Activated T-helper 1 cell treated with anti-CD3 and anti-CD28 coated beads, Interleukin-2, amount 50 U/mL, for 16 hours (primary cell): ENCODE data around the gene SVEP1.

Experiments used
- DNase-seq, 2 donors: peaks; one replicate each; pipeline ENCODE4 v3.0.0-alpha.2; 2020; ENCODE audit warnings: low read depth in 1 of 2, low spot score in 1 of 2

Gene SVEP1

GRCh38 chr9:110528645-110529044 is 50.9 kb downstream of the SVEP1 start:
- DNase-seq: no peak

GRCh38 chr9:110526426-110526825 is 53.1 kb downstream of the SVEP1 start:
- DNase-seq: no peak

GRCh38 chr9:110521206-110521605 is 58.3 kb downstream of the SVEP1 start:
- no peak for DNase-seq

DNA sequence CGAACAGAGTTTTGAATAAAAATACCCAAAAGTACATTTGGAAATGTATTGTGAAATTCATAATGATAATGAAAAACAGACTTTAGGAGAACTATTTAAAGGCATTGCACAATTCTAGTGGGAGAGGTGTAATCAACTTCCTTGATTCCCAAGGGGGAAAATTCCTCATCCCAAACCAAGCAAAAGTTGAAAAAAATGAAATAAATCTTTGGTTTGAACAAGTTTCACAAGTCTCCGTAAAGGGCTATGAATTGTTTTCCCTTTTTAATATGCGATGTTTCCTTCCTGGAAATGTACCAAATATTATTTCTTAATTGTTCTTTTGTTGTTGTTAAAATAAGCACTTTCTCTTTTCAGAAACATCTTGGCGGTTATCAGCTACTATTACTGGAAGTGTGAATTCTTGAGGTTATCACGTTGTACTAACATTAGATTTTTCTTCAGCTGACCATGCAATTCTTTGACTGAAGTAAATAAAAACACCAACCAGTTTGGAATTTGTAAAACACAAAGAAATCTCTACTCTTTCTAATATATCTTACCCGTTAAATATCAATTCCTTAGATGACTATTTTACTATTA is 59.3 kb downstream of the SVEP1 start:
- DNase-seq: no peak

DNA sequence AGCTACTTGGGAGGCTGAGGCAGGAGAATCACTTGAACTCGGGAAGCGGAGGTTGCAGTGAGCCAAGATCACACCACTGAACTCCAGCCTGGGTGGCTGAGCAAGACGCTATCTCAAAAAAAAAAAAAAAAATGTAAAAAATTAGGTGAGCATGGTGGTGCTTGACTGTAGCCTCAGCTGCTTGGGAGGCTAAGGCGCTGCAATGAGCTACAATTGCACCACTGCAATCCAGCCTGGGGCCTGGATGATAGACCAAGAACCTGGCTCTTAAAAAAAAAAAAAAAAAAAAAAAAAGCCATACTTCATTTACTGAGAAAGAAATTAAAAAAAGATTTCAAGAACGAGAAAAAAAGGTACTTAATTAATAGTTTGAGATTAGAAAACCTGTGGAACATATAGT is 62.1 kb downstream of the SVEP1 start:
- no peak for DNase-seq

DNA sequence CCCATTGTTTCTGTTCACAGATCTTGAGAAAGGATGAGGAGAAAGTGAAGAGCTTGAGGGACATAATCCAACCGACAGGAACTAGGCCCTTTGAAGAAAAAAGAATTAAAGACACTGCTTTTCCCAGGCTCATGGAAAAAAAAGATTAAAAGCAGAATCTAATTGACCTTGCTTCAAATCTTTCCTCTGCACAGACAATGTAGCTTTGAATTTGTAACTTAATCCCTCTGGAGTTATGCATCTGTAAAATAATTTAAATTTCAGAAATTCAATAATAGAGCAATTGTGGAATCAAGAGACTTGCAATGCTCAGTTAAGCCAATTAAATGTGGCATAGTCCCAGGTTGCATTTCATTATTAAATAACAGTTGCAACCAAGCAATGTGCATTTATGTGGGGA is 64.6 kb downstream of the SVEP1 start:
- no peak for DNase-seq

- DNase-seq: no peak
These were observed 66.7 kb downstream of the SVEP1 start for GRCh38 chr9:110512817-110513216.

DNA sequence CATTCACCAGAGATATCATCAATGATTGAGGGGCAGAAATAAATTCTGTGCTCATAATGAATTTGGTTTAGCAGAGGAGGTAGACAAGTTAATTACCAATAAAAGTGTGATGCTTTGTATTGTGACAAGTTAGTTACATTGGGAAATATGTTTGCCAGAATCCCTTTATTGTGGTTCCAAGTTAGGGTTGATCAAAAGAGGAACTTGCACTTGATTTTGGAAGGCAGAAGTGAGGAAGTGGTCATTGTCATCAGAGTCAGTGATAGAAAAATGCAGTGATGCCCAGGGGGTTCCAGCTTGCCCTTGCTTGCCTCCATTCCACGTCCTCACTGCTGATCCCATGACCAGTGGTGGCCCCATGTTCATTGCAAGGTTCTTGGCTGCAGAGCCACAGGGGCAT is 69.7 kb downstream of the SVEP1 start:
- DNase-seq: no peak

- DNase-seq: no peak
These were observed 76.7 kb downstream of the SVEP1 start for GRCh38 chr9:110502842-110503241.

DNA sequence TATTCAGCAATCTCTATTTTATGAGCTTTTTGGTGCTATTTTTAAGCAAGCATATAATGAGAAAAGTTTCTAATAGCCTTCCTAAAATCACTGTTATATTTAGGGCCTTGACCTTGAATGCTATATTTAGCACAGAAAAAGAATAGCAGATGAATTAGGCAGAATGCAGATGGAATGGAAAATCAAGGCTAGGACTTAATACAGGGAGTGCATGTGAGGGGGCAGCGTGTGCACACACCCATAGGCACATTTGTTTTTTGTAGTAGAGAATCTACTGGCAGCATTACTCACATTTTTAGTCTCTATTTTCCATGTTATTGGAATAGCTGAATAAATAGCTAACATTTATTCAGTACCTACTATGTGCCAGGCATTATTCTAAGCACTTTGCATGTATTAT is 79.9 kb downstream of the SVEP1 start:
- DNase-seq: no peak

DNA sequence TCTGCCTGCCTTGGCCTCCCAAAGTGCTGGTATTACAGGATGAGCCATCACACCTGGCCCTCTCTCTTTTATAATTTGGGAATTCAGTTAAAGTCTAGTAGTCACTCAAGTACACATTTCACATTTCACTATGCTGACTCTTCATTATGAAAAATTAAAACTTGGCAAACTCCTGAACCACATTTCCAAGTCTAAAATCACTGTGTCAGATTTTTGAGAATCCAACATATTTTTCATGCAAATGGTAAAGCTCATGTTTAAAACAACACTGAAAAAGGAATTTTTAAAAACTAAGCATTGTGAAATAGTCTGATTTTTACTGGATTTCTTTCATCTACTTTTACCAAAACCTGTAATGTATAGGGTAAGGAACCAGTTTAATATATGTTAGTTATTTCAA is 92.3 kb downstream of the SVEP1 start:
- no peak for DNase-seq

- DNase-seq: no peak
These were observed 93.3 kb downstream of the SVEP1 start for GRCh38 chr9:110486218-110486617.

DNA sequence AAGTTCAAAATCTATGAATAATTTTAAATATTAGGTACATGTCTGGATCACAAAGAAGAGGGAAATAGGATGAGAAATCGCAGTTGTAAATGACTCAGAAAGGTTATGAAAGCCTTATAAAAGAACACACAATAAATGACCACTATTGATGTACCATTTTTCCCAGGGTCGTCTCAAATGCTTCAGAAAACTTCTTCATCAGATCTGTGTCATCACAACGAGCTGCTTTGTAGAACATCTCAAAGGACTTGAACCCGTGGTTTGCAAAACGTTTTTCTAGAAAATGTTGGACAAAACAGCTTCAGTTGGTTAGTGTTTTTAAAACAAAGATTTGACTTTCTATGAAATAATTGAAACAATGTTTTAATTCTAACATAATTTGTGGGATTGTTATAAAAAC is 100.1 kb downstream of the SVEP1 start:
- DNase-seq: no peak

DNA sequence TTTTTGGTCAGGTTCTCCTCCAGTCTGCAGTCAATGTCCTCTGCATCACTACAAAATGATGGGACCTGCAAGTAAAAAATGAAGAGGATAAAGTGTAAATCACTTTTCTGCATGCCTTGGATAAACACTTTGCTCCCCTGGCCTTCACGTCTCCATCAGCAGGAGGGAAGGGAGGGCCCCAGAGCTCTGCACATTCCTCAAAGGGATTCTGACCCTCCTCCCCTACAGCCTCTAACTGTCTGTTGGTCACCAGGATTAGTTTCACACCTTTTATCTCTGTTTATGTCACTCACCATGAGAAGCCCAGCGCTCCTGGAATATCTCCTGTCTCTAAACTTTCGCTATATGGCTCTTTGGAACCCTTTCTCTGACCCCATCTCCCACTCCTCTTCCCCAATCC is 103.3 kb downstream of the SVEP1 start:
- no peak for DNase-seq

GRCh38 chr9:110472111-110472510 is 107.4 kb downstream of the SVEP1 start:
- DNase-seq: no peak

DNA sequence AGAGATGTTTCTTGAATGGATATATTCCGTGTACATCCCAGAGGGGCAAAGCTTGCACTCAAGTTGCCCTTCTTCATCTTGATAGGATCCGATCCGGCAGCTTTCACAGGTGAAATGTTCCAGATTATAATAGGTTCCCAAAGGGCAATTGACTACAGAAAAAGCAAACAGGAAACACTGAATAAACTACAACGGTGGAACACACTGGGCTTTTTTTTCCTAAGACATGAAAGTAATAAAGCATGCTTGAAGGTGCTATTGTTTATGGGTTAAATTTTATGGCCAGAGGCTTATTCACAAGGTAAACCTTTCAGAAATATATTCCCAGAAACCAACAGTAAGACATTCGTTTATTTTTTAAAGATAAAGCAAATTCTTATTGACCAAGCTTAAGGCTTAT is 110.6 kb downstream of the SVEP1 start:
- DNase-seq: no peak

GRCh38 chr9:110465190-110465589 is 114.4 kb downstream of the SVEP1 start:
- no peak for DNase-seq

DNA sequence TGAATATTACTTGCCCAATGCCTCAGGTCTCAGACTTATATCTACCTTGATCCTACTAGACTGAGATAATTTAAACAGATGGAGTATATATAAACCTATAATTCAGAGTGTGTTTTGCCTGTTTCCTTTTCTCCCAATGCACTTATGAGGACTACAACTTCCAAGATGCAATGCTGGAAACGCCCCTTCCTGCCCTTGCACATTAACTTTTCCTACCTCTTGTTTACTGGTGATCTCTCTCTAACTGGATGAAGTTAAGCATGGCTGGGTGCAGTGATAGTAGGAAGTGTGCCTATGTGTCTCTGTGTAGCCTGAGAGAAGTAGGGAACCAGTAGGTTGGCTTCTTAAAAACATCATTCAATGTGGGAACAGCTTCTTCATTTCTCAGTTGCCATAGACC is 115.2 kb downstream of the SVEP1 start:
- DNase-seq: no peak

DNA sequence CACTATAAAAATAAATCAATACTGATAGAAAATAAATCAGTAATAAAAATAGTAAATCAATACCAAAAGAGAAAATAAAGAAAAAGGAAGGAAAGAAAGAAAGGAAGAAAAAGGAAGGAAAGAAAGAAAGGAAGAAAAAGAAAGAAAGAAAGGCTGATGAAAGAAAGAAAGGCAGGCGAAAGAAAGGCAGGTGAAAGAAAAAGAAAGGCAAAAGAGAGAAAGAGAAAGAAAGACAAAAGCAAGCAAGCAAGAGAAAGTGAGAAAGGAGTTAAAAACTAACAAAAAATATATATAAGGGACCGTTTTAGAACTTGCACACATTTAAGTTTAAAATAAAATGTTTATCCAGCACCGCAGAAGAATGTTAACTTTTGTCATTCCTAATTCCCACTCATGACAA is 116.0 kb downstream of the SVEP1 start:
- DNase-seq: no peak

GRCh38 chr9:110457245-110457644 is 122.3 kb downstream of the SVEP1 start:
- no peak for DNase-seq

- no peak for DNase-seq
These were observed 122.9 kb downstream of the SVEP1 start for GRCh38 chr9:110456681-110457080.

DNA sequence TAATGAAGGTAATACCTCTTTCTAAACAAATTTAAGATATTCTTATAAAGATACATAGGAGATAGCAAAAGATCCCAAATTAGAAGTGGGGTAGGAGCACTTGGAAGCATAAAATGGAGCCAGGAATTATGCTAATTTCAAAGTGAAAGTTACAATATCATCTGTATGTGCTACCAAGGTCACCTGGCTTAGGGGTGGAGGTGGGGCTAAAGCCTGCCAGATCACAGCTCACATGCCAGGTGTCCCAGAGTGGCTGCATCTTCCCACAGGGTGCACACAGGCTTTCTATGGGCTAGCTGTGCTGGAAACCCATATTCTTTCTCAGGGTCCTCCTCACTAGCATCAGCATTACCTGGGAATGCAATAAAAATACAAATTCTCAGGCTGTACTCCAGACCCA is 123.7 kb downstream of the SVEP1 start:
- no peak for DNase-seq

DNA sequence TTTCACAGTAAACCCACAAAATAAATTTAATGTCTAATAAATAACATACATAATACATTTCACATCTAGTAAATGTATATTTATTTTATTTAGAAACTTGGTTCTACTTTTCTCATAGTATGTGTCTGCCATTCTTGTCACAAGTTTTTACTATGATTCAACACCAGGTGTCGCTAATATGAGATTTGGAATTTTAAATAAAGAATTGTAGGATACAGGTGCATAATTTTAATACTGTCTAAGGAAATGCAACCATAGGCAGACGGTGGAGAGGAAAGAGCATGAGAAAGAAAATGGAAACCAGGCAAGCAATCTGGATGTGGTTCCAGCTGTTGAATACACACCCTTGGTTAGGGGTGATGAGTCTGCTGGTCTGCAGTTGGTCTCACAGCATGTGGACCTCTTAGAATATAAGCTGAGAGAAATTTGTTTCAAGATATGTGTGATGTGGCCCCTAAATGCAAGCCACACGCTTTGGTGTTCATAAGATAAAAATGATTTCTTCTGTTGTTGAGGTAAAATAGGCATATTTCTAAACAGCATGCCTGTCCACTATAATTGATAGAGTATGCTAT is 127.2 kb downstream of the SVEP1 start:
- DNase-seq: no peak

GRCh38 chr9:110451726-110452125 is 127.8 kb downstream of the SVEP1 start:
- DNase-seq: no peak
